GM12875 (cell line): ENCODE data around the gene ATRAID.

ENCODE experiments used
- H3K4me3 ChIP-seq: one replicate; pipeline ENCODE4 v1.5.1; 2011; ENCODE audit warnings: low read depth, low read length, control low read depth
- CTCF ChIP-seq: IDR thresholded peaks from 2 replicates; pipeline ENCODE4 v1.5.1; 2011; ENCODE audit warnings: low read depth, mild to moderate bottlenecking, control low read depth, inconsistent platforms, low read length, moderate library complexity, borderline replicate concordance; ENCODE audit not compliant: insufficient read depth

The ATRAID gene

GRCh38 chr2:27208486-27209050 lies 3.3 kb upstream of the ATRAID start:
- TF ChIP-seq CTCF: no peak
- no peak overlapping the region for H3K4me3 ChIP-seq

GRCh38 chr2:27209621-27210401 lies 2.0 kb upstream of the ATRAID start:
- H3K4me3 ChIP-seq: no peak overlapping the region

GRCh38 chr2:27211241-27211942 lies 449 bp upstream of the ATRAID start:
- no peak for TF ChIP-seq CTCF

More at GRCh38 chr2:27209621-27210401, 2.0 kb upstream of the ATRAID start:
- TF ChIP-seq CTCF: no peak

GRCh38 chr2:27212626-27213471 lies 1.0 kb downstream of the ATRAID start:
- no peak for TF ChIP-seq CTCF

More at GRCh38 chr2:27211241-27211942, 449 bp upstream of the ATRAID start:
- H3K4me3 ChIP-seq: peak overlapping the region; percentile 85

GRCh38 chr2:27214941-27215340 lies 3.1 kb downstream of the ATRAID start:
- TF ChIP-seq CTCF: no peak
- no peak overlapping the region for H3K4me3 ChIP-seq

More at GRCh38 chr2:27212626-27213471, 1.0 kb downstream of the ATRAID start:
- peak overlapping the region; percentile 85 for H3K4me3 ChIP-seq

- peak overlapping the region; percentile 90 for H3K4me3 ChIP-seq
- TF ChIP-seq CTCF: no peak
These were observed 4.7 kb downstream of the ATRAID start for GRCh38 chr2:27216416-27217137.
